Measurements from ENCODE around the gene ZNF600. TPM values are rescaled to one million over a fixed set of nuclear protein-coding genes. Genes with fewer than 3 reads are reported as not detected.
A peak's percentile ranks its signal among the peaks of the same experiment; 100 is the strongest.
"Not testable (repeated sequence)": the region's sequence is repeated elsewhere in the genome, so short reads cannot be mapped to it uniquely, and the experiment has no call there.

Gene ZNF600
- total RNA-seq, 2 donors from 2014 or later, result 8.7 to 21.2 TPM

GRCh38 chr19:52809801-52810200 lies 23.2 kb upstream of the ZNF600 start:
- Histone ChIP-seq H3K9me3 (no peaks in the 10 kb centered on the region), H3K4me3 (no peak overlapping the region), H3K36me3 (no peaks in the 10 kb centered on the region), H3K27me3 (replicated peaks; ENCODE audit: insufficient read depth) (no peaks in the 10 kb centered on the region), H3K27ac (no peak overlapping the region), H3K4me1 (replicated peaks) (no peaks in the 10 kb centered on the region)
- no peak for DNase-seq (ENCODE audit: low spot score)
- intact Hi-C loops (cut with DNase I), result no loop called here
- WGBS, result 96% methylated on average over 32 of the region's 32 CpGs
- TF ChIP-seq POLR2A (IDR thresholded peaks at IDR 0.05) (no peak), POLR2AphosphoS5 (IDR thresholded peaks at IDR 0.05) (no peak)
- TF ChIP-seq, protein P1, sequence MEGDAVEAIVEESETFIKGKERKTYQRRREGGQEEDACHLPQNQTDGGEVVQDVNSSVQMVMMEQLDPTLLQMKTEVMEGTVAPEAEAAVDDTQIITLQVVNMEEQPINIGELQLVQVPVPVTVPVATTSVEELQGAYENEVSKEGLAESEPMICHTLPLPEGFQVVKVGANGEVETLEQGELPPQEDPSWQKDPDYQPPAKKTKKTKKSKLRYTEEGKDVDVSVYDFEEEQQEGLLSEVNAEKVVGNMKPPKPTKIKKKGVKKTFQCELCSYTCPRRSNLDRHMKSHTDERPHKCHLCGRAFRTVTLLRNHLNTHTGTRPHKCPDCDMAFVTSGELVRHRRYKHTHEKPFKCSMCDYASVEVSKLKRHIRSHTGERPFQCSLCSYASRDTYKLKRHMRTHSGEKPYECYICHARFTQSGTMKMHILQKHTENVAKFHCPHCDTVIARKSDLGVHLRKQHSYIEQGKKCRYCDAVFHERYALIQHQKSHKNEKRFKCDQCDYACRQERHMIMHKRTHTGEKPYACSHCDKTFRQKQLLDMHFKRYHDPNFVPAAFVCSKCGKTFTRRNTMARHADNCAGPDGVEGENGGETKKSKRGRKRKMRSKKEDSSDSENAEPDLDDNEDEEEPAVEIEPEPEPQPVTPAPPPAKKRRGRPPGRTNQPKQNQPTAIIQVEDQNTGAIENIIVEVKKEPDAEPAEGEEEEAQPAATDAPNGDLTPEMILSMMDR (IDR thresholded peaks at IDR 0.05), result no peak

DNA sequence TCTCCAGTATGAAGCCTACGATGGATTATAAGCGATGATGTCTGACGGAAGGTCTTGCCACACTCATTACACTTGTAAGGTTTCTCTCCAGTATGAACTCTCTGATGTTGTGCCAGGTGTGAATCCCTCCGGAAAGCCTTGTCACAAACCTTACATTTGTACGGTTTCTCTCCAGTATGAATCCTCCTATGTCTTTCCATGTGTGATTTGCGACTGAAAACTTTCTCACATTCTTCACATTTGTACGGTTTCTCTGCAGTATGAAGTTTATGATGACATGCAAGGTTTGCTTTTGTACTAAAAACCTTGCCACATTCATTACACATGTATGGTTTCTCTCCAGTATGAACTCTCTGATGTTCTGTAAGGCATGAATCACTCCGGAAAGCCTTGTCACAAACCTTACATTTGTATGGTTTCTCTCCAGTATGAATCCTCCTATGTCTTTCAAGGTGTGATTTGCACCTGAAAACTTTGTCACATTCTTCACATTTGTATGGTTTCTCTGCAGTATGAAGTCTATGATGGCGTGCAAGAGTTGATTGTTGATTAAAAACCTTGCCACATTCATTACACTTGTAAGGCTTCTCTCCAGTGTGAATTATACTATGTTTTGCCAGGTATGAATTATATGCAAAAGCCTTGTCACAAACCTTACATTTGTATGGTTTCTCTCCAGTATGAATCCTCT lies 13.5 kb upstream of the ZNF600 start:
- H3K4me1 ChIP-seq (replicated peaks); H3K4me3 ChIP-seq; H3K27me3 ChIP-seq (replicated peaks; ENCODE audit: insufficient read depth); DNase-seq (ENCODE audit: low spot score); H3K9me3 ChIP-seq; H3K27ac ChIP-seq; intact Hi-C loops (cut with DNase I): not testable (repeated sequence)
- H3K36me3 ChIP-seq, result peaks cover 5 to 17% of the 10 kb centered on the region in 2 donors
- 93% methylated on average over 9 of the region's 9 CpGs for WGBS

DNA sequence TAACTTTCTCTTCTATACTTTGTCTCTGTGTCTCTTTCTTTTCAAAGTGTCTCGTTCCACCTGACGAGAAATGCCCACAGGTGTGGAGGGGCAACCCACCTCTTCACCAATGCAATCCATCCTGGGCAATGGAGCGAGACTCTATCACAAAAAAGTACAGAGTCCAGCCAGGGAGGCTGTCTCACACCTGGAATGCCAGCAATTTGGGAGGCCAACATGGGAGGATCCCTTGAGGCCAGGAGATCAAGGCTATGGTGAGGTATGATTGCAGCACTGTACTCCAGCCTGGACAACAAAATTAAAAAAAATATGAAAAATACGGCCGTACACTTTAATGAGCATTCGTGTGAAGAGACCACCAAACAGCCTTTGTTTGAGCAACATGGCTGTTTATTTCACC lies 2.8 kb upstream of the ZNF600 start:
- TF ChIP-seq POLR2AphosphoS5 (IDR thresholded peaks at IDR 0.05) (no peak), POLR2A (IDR thresholded peaks at IDR 0.05) (no peak)
- TF ChIP-seq, protein P1 (IDR thresholded peaks at IDR 0.05), result no peak
- no peaks in the 10 kb centered on the region for H3K27me3 ChIP-seq (replicated peaks; ENCODE audit: insufficient read depth)
- H3K36me3 ChIP-seq, result no peaks in the 10 kb centered on the region
- intact Hi-C loops (cut with DNase I), result no loop called here
- no peak overlapping the region for H3K4me3 ChIP-seq
- DNase-seq (ENCODE audit: low spot score), result no peak
- H3K4me1 ChIP-seq (replicated peaks), result no peaks in the 10 kb centered on the region
- no peaks in the 10 kb centered on the region for H3K9me3 ChIP-seq
- 93% methylated on average over 6 of the region's 6 CpGs for WGBS
- no peak overlapping the region for H3K27ac ChIP-seq

DNA sequence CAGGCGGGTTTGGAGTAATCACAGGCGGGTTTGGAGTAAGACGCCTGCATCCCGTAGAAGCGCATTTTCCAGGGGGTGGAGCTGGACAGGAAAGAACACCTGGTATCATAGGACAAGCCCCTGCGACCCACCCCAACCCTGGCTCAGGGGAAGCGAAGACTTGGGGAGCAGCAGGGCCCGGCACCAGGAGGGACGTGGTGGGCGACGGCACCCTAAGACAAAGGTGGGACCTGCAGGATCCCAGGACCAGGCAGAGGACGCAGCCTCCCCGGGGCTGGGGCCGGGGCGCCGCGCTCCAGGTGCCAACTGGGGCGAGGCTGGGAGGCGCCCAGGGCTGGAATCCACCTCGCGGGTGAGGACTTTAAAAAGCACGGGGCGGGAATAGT lies 520 bp downstream of the ZNF600 start:
- H3K4me1 ChIP-seq (replicated peaks), result no peaks in the 10 kb centered on the region
- no peak for TF ChIP-seq POLR2AphosphoS5 (IDR thresholded peaks at IDR 0.05)
- TF ChIP-seq, protein P1 (IDR thresholded peaks at IDR 0.05), result no peak
- no peaks in the 10 kb centered on the region for H3K27me3 ChIP-seq (replicated peaks; ENCODE audit: insufficient read depth)
- intact Hi-C loops (cut with DNase I), result no loop called here
- H3K36me3 ChIP-seq, result no peaks in the 10 kb centered on the region
- DNase-seq (ENCODE audit: low spot score), result peak; percentile 4
- 1% methylated on average over 23 of the region's 23 CpGs for WGBS
- H3K9me3 ChIP-seq, result no peaks in the 10 kb centered on the region
- H3K4me3 ChIP-seq, result peak overlapping the region; percentile 47 to 61
- H3K27ac ChIP-seq, result peak overlapping the region; percentile 70

DNA sequence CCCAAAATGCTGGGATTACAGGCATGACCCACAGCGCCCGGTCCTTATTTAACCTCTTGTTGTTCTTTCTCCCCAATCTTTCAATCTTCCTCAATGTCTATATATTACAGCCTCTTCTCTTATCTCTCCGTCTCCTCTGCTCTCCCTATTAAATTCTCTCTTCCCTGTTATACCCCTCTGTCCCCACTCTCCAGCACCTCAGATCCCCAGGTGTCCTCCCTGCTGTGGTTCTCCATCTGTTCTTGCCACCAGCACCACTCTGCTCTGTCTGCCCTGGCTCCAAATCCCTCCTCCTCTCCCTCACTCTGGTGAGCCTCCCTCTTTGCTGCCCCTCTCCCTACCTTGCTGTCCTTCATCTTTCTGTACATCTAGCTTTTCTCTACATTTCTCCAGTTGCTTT lies 1.1 kb downstream of the ZNF600 start:
- WGBS, result 71% methylated on average over 3 of the region's 3 CpGs
- DNase-seq (ENCODE audit: low spot score), result no peak
- H3K4me1 ChIP-seq (replicated peaks), result no peaks in the 10 kb centered on the region
- no peak for TF ChIP-seq POLR2A (IDR thresholded peaks at IDR 0.05)
- no peak for TF ChIP-seq POLR2AphosphoS5 (IDR thresholded peaks at IDR 0.05)
- TF ChIP-seq, protein P1 (IDR thresholded peaks at IDR 0.05), result no peak
- no peaks in the 10 kb centered on the region for H3K27me3 ChIP-seq (replicated peaks; ENCODE audit: insufficient read depth)
- no peaks in the 10 kb centered on the region for H3K36me3 ChIP-seq
- intact Hi-C loops (cut with DNase I), result no loop called here
- H3K4me3 ChIP-seq, result peak overlapping the region; percentile 47 to 61
- H3K9me3 ChIP-seq, result no peaks in the 10 kb centered on the region
- H3K27ac ChIP-seq, result no peak overlapping the region

DNA sequence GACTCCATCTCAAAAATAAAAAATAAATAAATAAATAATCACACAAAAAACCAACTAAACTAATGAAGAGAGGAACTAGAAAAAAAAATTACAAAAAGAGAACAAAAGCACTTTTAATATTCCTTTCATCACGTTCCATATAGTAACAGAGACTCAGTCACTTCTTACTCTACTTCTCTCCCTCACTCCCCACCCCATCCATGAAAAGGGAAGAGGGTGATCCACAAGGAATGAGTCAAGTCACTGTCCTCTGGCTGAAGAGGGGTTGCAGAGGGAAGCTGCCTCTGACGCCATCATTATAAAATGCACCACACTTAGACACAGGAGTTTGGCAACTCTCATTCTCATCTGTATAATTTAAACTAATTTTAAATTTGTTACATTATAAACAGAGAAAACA lies 3.7 kb downstream of the ZNF600 start:
- H3K9me3 ChIP-seq; intact Hi-C loops (cut with DNase I); H3K27me3 ChIP-seq (replicated peaks; ENCODE audit: insufficient read depth); H3K27ac ChIP-seq; DNase-seq (ENCODE audit: low spot score); H3K4me3 ChIP-seq; H3K4me1 ChIP-seq (replicated peaks); H3K36me3 ChIP-seq: not testable (repeated sequence)
- 73% methylated on average over 2 of the region's 2 CpGs for WGBS

Measured in prostate gland (tissue), 2 donors.